Suprapubic skin (tissue), 4 donors: ENCODE data around the gene YEATS2. TPM values are rescaled to one million over a fixed set of nuclear protein-coding genes. Genes with fewer than 3 reads are reported as not detected.

ENCODE experiments used
- DNase-seq, 2 donors: peaks; one replicate each; pipeline ENCODE4 v3.0.0-alpha.2; 2019; ENCODE audit warnings: low spot score in 2 of 2
- H3K27ac ChIP-seq: fragments of 200-600 bp; sonication (generic); one replicate; pipeline ENCODE4 v1.5.1; 2019
- H3K27me3 ChIP-seq: fragments of 200-600 bp; sonication (generic); one replicate; pipeline ENCODE4 v1.5.1; 2019
- H3K36me3 ChIP-seq: fragments of 200-600 bp; sonication (generic); one replicate; pipeline ENCODE4 v1.5.1; 2019
- H3K4me1 ChIP-seq: fragments of 200-600 bp; sonication (generic); one replicate; pipeline ENCODE4 v1.5.1; 2019
- H3K4me3 ChIP-seq: fragments of 200-600 bp; sonication (generic); one replicate; pipeline ENCODE4 v1.5.1; 2019; ENCODE audit warnings: mild to moderate bottlenecking
- H3K9me3 ChIP-seq: fragments of 200-600 bp; sonication (generic); one replicate; pipeline ENCODE4 v1.5.1; 2019
- CTCF ChIP-seq, 2 donors: fragments of 200-600 bp in 1 of 2; fragments of 450-650 bp in 1 of 2; sonication (generic) in 1 of 2; IDR thresholded peaks; one replicate each; pipeline ENCODE4 v1.5.1; 2016 to 2019; ENCODE audit warnings: antibody characterized with exemption in 2 of 2, mild to moderate bottlenecking in 1 of 2, moderate library complexity in 1 of 2
- EP300 ChIP-seq: sonication (generic); formaldehyde crosslinking; IDR thresholded peaks from one replicate; pipeline ENCODE4 v1.6.1; 2017; ENCODE audit warnings: antibody characterized with exemption
- POLR2A ChIP-seq, 2 donors: fragments of 450-650 bp; IDR thresholded peaks; one replicate each; pipeline ENCODE4 v1.6.1; 2017; ENCODE audit warnings: antibody characterized with exemption in 2 of 2, mild to moderate bottlenecking in 2 of 2, moderate library complexity in 2 of 2
- POLR2AphosphoS5 ChIP-seq, 3 donors: sonication (generic); formaldehyde crosslinking; IDR thresholded peaks; one replicate each; pipeline ENCODE4 v1.6.1; 2017; ENCODE audit warnings: antibody characterized with exemption in 3 of 3
- WGBS: methylation state at CpG from one replicate; pipeline ENCODE4 v1.1.5; 2018; 5-methylcytosine and 5-hydroxymethylcytosine counted together
- total RNA-seq, 4 donors: library from RNA; depleted of rRNA; stranded (reverse); fragments of >200 nt; gene quantifications; one replicate each; pipeline ENCODE4 v1.1.0, GENCODE V29; 2016

Gene YEATS2
- total RNA-seq: 10 to 100 TPM; 12.8 to 35.8 (median 19.7) TPM

GRCh38 chr3:183697610-183698317 lies at the start of gene YEATS2:
TSS of gene YEATS2 (plus strand) at chr3:183697797. CDS start at chr3:183715163, 17,366 bp downstream.
- H3K27me3 ChIP-seq: no peaks in the 10 kb centered on the region
- no peak for DNase-seq
- 0% methylated on average over 5 of the region's 89 CpGs for WGBS

DNA sequence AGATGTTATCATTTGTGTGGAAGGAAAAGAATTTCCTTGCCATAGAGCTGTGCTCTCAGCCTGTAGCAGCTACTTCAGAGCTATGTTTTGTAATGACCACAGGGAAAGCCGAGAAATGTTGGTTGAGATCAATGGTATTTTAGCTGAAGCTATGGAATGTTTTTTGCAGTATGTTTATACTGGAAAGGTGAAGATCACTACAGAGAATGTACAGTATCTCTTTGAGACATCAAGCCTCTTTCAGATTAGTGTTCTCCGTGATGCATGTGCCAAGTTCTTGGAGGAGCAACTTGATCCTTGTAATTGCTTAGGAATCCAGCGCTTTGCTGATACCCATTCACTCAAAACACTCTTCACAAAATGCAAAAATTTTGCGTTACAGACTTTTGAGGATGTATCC lies 47.0 kb upstream of the YEATS2 start:
- Histone ChIP-seq H3K4me3 (no peak overlapping the region), H3K9me3 (peaks cover 28% of the 10 kb centered on the region), H3K36me3 (peaks cover 51% of the 10 kb centered on the region), H3K27ac (no peak overlapping the region), H3K27me3 (no peaks in the 10 kb centered on the region), H3K4me1 (no peaks in the 10 kb centered on the region)
- 94% methylated on average over 4 of the region's 4 CpGs for WGBS
- TF ChIP-seq EP300 (no peak), POLR2A (IDR thresholded peaks at IDR 0.05) (no peak), POLR2AphosphoS5 (IDR thresholded peaks at IDR 0.05) (no peak), CTCF (IDR thresholded peaks at IDR 0.05) (no peak)
- DNase-seq: no peak

More at GRCh38 chr3:183697610-183698317, at the start of gene YEATS2:
- H3K36me3 ChIP-seq: no peaks in the 10 kb centered on the region
- peaks cover 35% of the 10 kb centered on the region for H3K4me1 ChIP-seq
- H3K27ac ChIP-seq: peak within 1 kb of the TSS; percentile 91
- no peaks in the 10 kb centered on the region for H3K9me3 ChIP-seq
- TF ChIP-seq EP300 (no peak), POLR2A (IDR thresholded peaks at IDR 0.05) (no peak), CTCF (IDR thresholded peaks at IDR 0.05) (no peak), POLR2AphosphoS5 (IDR thresholded peaks at IDR 0.05) (no peak)
- H3K4me3 ChIP-seq: peak within 1 kb of the TSS; percentile 97

DNA sequence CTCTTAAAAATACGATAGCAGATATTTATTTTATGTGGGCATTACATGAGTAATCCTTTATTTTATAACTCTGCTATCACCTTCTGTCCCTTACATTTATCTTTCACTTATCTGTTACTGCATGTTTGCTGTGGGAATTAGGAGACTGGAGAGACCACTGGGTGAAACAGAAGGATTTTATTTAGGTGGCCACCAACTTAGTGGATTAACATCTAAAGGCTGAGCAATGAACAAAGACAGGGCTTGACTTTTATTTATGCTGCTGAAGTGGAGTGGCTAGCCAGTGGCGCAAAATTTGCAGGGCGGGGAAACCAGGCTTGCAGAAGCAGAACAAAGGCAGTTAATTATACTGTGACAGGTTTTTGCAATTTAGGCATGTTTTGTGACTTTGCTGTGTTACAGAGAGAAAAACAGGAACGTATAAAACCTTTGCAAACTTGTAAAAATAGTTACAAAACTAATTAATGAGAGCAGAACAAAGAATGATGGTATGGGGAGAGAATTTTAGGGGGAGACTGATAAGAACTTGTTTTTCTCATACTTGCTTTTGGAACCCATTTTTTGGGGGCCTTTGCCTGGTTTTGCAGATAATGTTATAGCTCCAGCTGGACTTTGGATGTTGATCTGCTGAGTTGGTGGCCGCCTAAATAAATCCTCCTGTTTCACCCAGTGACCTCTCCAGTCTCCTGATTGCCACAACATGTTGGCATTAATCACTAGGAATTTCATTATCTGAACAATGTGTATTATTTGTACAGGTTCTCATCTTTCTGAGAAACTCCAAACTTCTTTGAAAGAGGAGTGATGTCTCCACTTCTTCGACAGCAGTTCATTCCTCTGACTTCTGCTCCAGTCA lies 44.2 kb upstream of the YEATS2 start:
- no peaks in the 10 kb centered on the region for H3K27me3 ChIP-seq
- no peak overlapping the region for H3K4me3 ChIP-seq
- 87% methylated on average over 6 of the region's 6 CpGs for WGBS
- H3K9me3 ChIP-seq: peaks cover 29% of the 10 kb centered on the region
- H3K4me1 ChIP-seq: no peaks in the 10 kb centered on the region
- TF ChIP-seq CTCF (IDR thresholded peaks at IDR 0.05): no peak
- TF ChIP-seq POLR2AphosphoS5 (IDR thresholded peaks at IDR 0.05): no peak
- TF ChIP-seq POLR2A (IDR thresholded peaks at IDR 0.05): no peak
- TF ChIP-seq EP300: no peak
- H3K27ac ChIP-seq: no peak overlapping the region
- peaks cover 54% of the 10 kb centered on the region for H3K36me3 ChIP-seq
- no peak for DNase-seq

DNA sequence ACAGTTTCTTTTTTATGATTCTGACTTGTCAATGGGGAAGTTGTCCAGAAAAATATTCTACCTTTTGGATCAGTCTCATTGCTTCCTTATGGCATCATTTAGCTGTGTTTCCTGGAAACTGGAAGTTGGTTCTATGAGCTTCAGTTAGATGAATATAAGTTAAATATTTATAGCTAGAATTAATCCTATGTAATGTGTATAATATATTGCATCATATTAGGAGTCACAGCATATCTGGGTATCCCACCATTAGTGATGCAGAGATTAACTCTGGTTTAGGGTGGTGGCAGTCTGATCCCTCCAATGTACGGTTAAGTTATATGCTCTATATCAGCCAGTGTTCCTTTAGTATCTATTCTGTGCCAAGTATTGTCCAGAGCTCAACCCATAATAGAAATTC lies 42.9 kb upstream of the YEATS2 start:
- no peak overlapping the region for H3K4me3 ChIP-seq
- peaks cover 29% of the 10 kb centered on the region for H3K9me3 ChIP-seq
- no peak overlapping the region for H3K27ac ChIP-seq
- WGBS: 96% methylated on average over 1 of the region's 1 CpG
- H3K27me3 ChIP-seq: no peaks in the 10 kb centered on the region
- no peak for TF ChIP-seq POLR2AphosphoS5 (IDR thresholded peaks at IDR 0.05)
- TF ChIP-seq CTCF (IDR thresholded peaks at IDR 0.05): no peak
- no peak for TF ChIP-seq EP300
- no peak for TF ChIP-seq POLR2A (IDR thresholded peaks at IDR 0.05)
- H3K4me1 ChIP-seq: no peaks in the 10 kb centered on the region
- peaks cover 61% of the 10 kb centered on the region for H3K36me3 ChIP-seq
- DNase-seq: no peak

DNA sequence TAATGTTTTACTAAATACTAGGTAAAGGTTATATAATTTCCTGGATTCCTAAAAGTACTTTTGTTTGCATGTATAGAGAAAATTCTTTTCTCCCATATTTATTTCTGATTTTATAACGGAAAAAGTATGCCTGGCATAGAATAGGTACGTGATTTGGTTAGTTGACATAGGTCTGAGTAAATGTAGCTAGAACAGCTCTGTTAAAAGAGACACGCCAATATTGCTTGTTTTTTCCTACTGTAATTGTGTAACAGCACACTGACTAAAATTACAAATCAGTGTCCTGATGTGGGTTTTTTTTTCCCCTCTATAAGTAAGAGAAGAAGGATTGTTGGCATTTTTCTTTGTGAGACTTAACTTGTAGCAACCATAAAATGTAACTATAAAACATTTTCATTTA lies 35.5 kb upstream of the YEATS2 start:
- no peaks in the 10 kb centered on the region for H3K4me1 ChIP-seq
- peaks cover 56% of the 10 kb centered on the region for H3K36me3 ChIP-seq
- no peak overlapping the region for H3K27ac ChIP-seq
- WGBS: 43% methylated on average over 3 of the region's 3 CpGs
- H3K27me3 ChIP-seq: no peaks in the 10 kb centered on the region
- TF ChIP-seq POLR2AphosphoS5 (IDR thresholded peaks at IDR 0.05): no peak
- DNase-seq: no peak
- no peaks in the 10 kb centered on the region for H3K9me3 ChIP-seq
- no peak overlapping the region for H3K4me3 ChIP-seq
